NCI-H1436 treated with DMSO at 0.1 percent for 48 hours (cell line): ENCODE results near the gene RHBDD1.

ENCODE experiments used
- DNase-seq: peaks from one replicate; lab custom pipeline; 2025; lab: John Stamatoyannopoulos, UW

Gene RHBDD1

GRCh38 chr2:226887940-226888339, 52.1 kb downstream of the RHBDD1 start:
- no peak for DNase-seq

DNA sequence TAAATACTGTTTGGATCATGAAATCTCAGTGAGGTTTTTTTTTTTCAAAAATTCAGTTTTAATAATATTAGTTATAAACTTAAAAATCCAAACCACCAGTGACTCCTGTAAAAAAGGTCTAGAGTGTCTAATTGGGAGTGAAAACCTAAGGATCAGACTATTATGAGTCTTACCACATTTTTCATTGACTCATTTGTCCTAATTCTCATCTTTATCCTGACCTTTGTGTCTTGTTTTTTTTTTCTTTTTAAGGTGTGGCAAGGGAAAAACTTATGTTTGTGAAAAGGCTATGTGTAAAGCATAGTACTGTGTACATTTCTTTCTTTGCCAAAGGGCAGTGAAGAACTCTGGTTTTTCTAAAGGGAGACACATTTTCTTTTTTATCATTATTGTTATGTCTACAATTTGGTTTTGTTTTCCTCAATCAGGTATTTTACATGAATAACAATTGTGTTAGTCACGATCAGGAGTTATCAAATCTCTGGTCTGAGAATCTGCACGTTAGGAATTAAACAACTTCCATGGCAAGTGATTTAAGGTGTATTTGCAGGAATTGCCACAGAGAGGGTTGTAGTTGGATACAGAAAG, 52.6 kb downstream of the RHBDD1 start:
- no peak for DNase-seq

GRCh38 chr2:226888971-226889370, 53.1 kb downstream of the RHBDD1 start:
- DNase-seq: no peak

DNA sequence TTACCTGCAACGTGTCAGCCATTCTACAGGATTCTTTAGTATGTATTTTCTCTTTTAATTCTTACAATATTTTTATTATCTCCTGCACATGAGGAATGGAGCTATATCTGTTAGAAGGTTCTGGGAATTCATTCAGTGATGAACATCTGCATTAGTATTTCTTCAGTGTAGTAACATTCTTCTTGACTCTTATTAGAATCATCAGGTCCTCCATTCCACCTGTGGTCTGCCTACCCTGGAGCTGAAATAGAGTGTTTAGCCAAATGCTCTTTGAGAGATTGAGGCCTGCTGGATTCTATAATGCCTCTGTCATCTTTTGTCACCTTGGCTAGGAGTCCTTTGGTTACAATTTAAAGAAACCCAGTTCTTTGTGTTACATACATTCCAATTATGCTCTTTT, 54.4 kb downstream of the RHBDD1 start:
- no peak for DNase-seq

GRCh38 chr2:226891780-226892590, 56.1 kb downstream of the RHBDD1 start:
- no peak for DNase-seq

DNA sequence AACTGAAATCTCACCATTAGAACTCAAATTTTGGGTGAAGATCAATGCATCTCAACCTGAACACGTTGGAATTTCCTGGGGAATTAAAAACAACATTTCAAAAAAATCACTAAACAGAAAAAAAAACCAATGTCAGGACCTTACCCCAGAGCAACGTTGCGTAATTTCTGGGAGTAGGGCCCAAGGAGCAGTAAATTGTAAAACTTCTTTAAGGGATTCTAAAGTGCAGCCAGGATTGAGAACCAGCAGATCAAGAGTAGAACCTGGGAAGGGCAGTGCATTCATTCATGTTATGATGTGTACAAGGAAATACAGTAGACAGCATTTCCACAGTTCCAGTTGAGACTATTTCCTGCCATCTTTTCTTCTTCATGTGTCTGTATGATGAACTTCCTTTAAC, 56.9 kb downstream of the RHBDD1 start:
- no peak for DNase-seq

GRCh38 chr2:226893216-226893615, 57.4 kb downstream of the RHBDD1 start:
- DNase-seq: no peak

GRCh38 chr2:226894752-226895151, 58.9 kb downstream of the RHBDD1 start:
- DNase-seq: no peak

GRCh38 chr2:226895579-226895978, 59.7 kb downstream of the RHBDD1 start:
- DNase-seq: no peak

DNA sequence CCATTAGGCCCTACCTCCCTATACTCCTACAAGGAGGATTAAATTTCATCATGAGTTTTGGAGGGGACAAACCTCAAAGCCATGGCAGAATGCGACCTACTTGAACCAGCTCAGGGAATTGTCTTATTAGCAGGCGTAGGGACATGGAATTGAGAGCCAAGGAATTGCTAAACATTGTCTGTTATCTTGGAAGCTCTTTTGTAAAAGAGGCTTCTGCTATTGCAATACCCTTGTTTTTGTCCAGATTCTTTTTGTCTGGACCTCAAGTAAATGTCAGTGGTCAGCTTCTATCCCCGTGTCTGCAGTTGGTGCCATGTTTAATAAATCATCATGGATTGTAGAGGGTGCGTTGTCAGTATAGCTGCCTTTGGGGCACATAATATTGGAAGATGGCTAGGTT, 62.3 kb downstream of the RHBDD1 start:
- DNase-seq: no peak

GRCh38 chr2:226898897-226899296, 63.0 kb downstream of the RHBDD1 start:
- no peak for DNase-seq

DNA sequence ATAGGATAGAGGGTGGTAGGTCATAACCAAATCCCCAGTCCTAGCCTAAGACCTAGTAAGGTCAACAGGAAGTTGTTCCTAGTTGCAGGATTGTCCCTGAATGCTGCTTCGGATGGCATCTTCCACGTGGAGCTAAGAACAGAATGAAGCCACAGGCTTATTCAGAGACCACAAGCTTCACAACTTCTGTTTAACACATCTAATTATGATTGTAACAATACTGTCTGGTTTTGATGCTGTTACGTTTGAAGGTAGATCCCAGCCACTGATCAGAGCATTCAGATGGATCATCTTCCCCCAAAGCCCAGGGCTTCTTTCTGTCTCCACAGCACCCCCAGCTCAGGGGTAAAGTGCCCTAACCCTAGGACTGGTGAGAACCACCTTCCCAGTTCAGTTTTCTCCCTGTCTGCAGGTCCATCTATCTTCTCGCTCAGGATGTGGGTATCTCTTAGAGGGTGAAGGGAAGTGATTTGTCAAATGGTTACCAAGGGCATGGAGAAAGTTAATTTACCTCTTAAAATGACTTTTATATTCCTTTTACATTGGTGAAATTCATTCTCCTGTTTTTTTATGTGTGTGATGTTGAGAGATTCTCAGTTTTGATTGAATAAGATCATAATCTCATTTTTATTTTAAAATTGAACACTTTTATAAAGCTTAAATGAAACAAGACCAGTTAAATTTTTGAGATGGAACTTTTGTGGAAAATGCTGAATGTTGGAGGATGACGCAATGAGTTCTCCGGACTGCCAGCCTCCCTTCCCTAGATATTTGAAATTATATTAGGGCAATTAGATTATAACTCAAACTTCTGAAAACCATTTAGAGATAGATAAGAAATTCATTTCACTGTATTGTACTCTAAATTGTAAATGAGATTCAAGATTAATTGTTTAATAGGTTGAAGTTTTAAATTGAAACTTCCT, 66.5 kb downstream of the RHBDD1 start:
- no peak for DNase-seq

DNA sequence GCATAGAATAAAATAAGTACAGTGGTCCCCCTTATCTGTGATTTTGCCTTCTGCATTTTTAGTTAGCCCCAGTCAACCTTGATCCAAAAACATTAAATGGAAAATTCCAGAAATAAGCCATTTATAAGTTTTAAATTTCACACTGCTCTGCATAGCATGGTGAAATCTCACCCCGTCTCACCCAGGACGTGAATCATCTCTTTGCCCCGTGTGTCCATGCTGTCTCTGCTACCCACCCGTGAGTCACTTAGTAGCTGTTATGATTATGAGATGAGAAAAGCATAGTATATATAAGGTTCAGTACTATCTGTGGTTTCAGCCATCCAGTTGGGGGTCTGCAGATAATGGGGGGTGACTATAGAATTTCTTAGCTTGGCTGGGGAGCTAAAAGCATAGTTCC, 67.3 kb downstream of the RHBDD1 start:
- DNase-seq: no peak

DNA sequence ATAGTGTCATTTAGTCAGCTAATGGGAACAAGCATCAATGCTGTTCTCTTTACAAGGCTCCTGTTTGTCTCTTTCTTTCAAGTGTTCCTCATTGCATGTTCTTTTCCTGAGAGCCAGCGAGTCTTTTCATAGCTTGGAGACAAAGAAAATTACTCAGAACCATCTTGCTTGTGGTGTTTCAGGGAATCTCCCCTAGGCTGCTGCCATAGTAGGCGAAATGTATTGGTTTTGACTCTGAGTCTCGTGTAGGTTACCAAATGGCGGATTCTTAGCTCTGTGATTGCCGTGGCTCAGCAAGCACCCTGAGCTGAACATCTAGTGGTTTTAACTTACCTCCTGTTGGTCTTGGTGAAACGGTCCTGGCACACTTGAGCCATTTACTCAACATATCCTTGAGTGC, 68.7 kb downstream of the RHBDD1 start:
- no peak for DNase-seq

DNA sequence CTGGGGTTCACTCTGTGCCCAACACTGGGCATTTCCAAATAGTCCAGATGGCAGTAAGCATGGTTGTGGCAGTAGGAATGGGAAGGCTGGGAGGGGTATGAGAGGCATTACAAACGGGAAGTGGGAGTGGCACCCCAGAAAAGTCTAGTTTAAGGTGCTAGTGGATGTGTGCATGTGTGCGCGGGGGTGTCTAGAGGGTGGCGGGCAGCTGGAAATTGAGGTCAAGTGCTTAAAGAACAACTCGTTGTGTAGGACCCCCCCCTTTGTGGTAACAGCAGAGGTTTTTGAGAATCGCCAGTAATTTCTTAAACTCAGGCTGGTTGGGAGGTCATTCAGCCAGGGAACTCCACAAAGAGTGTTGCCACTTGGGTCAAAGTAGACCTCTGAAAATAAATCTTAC, 69.9 kb downstream of the RHBDD1 start:
- DNase-seq: no peak

GRCh38 chr2:226906163-226906693, 70.4 kb downstream of the RHBDD1 start:
- no peak for DNase-seq

GRCh38 chr2:226909126-226909525, 73.3 kb downstream of the RHBDD1 start:
- no peak for DNase-seq

DNA sequence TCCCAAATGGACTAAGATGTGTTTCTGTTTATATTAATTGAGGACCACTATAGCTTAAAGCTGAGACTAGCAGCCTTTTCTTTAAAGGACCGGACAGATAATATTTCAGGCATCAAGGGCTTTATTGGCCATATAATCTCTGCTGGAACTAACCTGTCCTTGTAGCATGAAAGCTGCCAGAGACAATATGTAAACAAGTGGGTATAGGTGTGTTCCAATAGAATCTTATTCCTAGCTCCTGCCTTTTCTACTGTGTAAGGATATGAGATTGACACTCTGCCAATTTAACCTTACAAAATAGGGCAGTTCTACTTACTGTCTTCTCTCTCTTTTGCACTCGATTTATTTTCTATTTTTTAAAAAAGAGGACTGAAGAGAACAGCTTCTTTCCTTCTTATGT, 74.0 kb downstream of the RHBDD1 start:
- DNase-seq: no peak

- no peak for DNase-seq
Observed at GRCh38 chr2:226910384-226910783, 74.5 kb downstream of the RHBDD1 start.

- no peak for DNase-seq
Observed at GRCh38 chr2:226911932-226912331, 76.1 kb downstream of the RHBDD1 start.

DNA sequence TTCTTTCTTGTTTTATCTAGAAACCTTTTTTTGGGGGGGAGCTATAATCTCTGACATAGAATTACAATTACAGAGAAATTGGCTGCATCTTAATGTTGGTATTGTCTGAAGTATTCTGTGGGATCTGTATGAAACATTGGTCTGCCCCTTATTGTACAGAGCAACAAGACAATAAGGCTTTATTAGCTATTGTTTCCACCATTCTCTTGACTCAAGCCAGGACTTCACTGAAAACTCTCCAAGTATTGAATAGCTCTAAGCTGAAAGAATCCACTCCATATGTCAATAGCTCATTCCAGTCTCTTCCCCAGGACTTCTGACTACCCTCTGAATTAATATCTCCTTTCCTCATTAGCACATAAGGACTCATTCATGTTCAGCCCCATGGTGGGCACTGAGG, 77.8 kb downstream of the RHBDD1 start:
- no peak for DNase-seq

GRCh38 chr2:226915846-226916360, 80.0 kb downstream of the RHBDD1 start:
- DNase-seq: no peak
